OCI-LY7 (cell line): Measurements from ENCODE around the gene FAM9A. TPM values are rescaled to one million over a fixed set of nuclear protein-coding genes. Genes with fewer than 3 reads are reported as not detected.

Source experiments
- BruUV-seq: library from RNA; stranded (reverse); fragments of 400-500 nt; replicated peaks from 2 replicates; lab custom pipeline; 2021; lab: Mats Ljungman, UMichigan
- CTCF ChIA-PET: fragments of 300-600 bp; sonication (Branson Sonifier 250); formaldehyde crosslinking; loops from one replicate; lab custom pipeline; 2022; ENCODE audit warnings: antibody characterized with exemption; ENCODE audit not compliant: unreplicated experiment; lab: Charles Lee
- POLR2A ChIA-PET: fragments of 300-600 bp; sonication (Branson Sonifier 250); formaldehyde crosslinking; loops from one replicate; lab custom pipeline; 2022; ENCODE audit warnings: antibody characterized with exemption; lab: Charles Lee
- DNase-seq: peaks from one replicate; pipeline ENCODE4 v3.0.0-alpha.2; 2015; ENCODE audit warnings: low spot score
- H2AFZ ChIP-seq: fragments of 200-600 bp; sonication (generic), shearing (Covaris generic); 2 replicates; pipeline ENCODE4 v1.6.1; 2014; ENCODE audit warnings: mild to moderate bottlenecking, antibody characterized with exemption, low read length, moderate library complexity
- H3K27ac ChIP-seq: fragments of 200-600 bp; sonication (generic); 2 replicates; pipeline ENCODE4 v1.5.1; 2014; ENCODE audit warnings: mixed run types, low read depth, mild to moderate bottlenecking, moderate library complexity, low read length, inconsistent platforms; ENCODE audit not compliant: poor library complexity, severe bottlenecking
- H3K36me3 ChIP-seq: fragments of 200-600 bp; sonication (generic); 2 replicates; pipeline ENCODE4 v1.6.1; 2014; ENCODE audit warnings: mild to moderate bottlenecking, antibody characterized with exemption, low read length, moderate library complexity, mixed read lengths; ENCODE audit not compliant: insufficient read depth
- H3K4me1 ChIP-seq: fragments of 200-600 bp; sonication (generic); 2 replicates; pipeline ENCODE4 v1.5.1; 2014; ENCODE audit warnings: mild to moderate bottlenecking, low read length; ENCODE audit not compliant: insufficient read depth, poor library complexity, severe bottlenecking
- H3K4me2 ChIP-seq: fragments of 200-600 bp; sonication (generic); 2 replicates; pipeline ENCODE4 v1.6.1; 2014; ENCODE audit warnings: mild to moderate bottlenecking, low read length
- H3K4me3 ChIP-seq: fragments of 200-600 bp; sonication (generic); 2 replicates; pipeline ENCODE4 v1.5.1; 2014; ENCODE audit warnings: mild to moderate bottlenecking, low read depth, low read length; ENCODE audit not compliant: poor library complexity, severe bottlenecking
- H3K79me2 ChIP-seq: fragments of 200-600 bp; sonication (generic); 2 replicates; pipeline ENCODE4 v1.6.1; 2016; ENCODE audit warnings: low read depth, mild to moderate bottlenecking, low read length, moderate library complexity, mixed read lengths; ENCODE audit not compliant: insufficient read depth
- H3K9me2 ChIP-seq: fragments of 200-600 bp; sonication (generic); 2 replicates; pipeline ENCODE4 v1.6.1; 2016; ENCODE audit warnings: mild to moderate bottlenecking, low read length, mixed read lengths; ENCODE audit not compliant: insufficient read depth
- H3K9me3 ChIP-seq: fragments of 200-600 bp; sonication (generic); 2 replicates; pipeline ENCODE4 v1.6.1; 2014; ENCODE audit warnings: mild to moderate bottlenecking, mixed run types, low read length, mixed read lengths
- H4K20me1 ChIP-seq: fragments of 200-600 bp; sonication (generic); 2 replicates; pipeline ENCODE4 v1.6.1; 2014; ENCODE audit warnings: mild to moderate bottlenecking, antibody characterized with exemption, low read length, moderate library complexity, mixed read lengths; ENCODE audit not compliant: insufficient read depth
- EZH2phosphoT487 ChIP-seq: fragments of 200-600 bp; sonication (generic); IDR thresholded peaks from 2 replicates; pipeline ENCODE4 v1.6.1; 2018; ENCODE audit warnings: low read depth, borderline replicate concordance, mild to moderate bottlenecking, mixed run types, antibody characterized with exemption, low read length, moderate library complexity, mixed read lengths
- intact Hi-C: fragments of 100-400 bp; cut with micrococcal nuclease; formaldehyde crosslinking; loops from one replicate; pipeline ENCODE4 v1.10.0; 2022; ENCODE audit not compliant: unreplicated experiment
- total RNA-seq, 2 experiments: library from RNA; depleted of rRNA in 1 of 2; stranded (reverse); fragments of >200 nt in 1 of 2; shearing (Covaris generic) in 1 of 2; gene quantifications; 2 replicates each; pipeline ENCODE4 v1.2.3, GENCODE V29; 2014 to 2022
- TF ChIP-seq, protein P1 (sequence below): fragments of 200-600 bp; sonication (generic); conservative IDR thresholded peaks from 2 replicates; pipeline ENCODE4 v1.5.1; 2014; ENCODE audit warnings: mild to moderate bottlenecking, antibody characterized with exemption, low read length, moderate library complexity, mixed read lengths

Gene FAM9A
- total RNA-seq, 2 experiments from 2014 or later, result not detected

- H4K20me1 ChIP-seq, result no peaks in the 10 kb centered on the region
- intact Hi-C loops, result no loop called here
- POLR2A ChIA-PET, result no interaction called here
- no peaks in the 10 kb centered on the region for H3K4me1 ChIP-seq
- H3K27ac ChIP-seq, result no peak overlapping the region
- CTCF ChIA-PET, result interaction anchor here (0.6 kb wide), 1 partner anchor 51 kb away, joined by 3 read pairs; no protein-coding TSS in a partner anchor
- no TSS peak for BruUV-seq
- no peak overlapping the region for H2AFZ ChIP-seq
- no peak for TF ChIP-seq EZH2phosphoT487
- TF ChIP-seq, protein P1, sequence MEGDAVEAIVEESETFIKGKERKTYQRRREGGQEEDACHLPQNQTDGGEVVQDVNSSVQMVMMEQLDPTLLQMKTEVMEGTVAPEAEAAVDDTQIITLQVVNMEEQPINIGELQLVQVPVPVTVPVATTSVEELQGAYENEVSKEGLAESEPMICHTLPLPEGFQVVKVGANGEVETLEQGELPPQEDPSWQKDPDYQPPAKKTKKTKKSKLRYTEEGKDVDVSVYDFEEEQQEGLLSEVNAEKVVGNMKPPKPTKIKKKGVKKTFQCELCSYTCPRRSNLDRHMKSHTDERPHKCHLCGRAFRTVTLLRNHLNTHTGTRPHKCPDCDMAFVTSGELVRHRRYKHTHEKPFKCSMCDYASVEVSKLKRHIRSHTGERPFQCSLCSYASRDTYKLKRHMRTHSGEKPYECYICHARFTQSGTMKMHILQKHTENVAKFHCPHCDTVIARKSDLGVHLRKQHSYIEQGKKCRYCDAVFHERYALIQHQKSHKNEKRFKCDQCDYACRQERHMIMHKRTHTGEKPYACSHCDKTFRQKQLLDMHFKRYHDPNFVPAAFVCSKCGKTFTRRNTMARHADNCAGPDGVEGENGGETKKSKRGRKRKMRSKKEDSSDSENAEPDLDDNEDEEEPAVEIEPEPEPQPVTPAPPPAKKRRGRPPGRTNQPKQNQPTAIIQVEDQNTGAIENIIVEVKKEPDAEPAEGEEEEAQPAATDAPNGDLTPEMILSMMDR, result no peak
- H3K79me2 ChIP-seq, result no peaks in the 10 kb centered on the region
- no peaks in the 10 kb centered on the region for H3K9me2 ChIP-seq
- H3K9me3 ChIP-seq, result no peaks in the 10 kb centered on the region
- H3K4me2 ChIP-seq, result no peak overlapping the region
- no peak overlapping the region for H3K4me3 ChIP-seq
- no peak for DNase-seq
- H3K36me3 ChIP-seq, result no peaks in the 10 kb centered on the region
These were observed 43.9 kb upstream of the FAM9A start for GRCh38 chrX:8845060-8845459.

GRCh38 chrX:8844157-8844556 is 43.0 kb upstream of the FAM9A start:
- CTCF ChIA-PET, result no interaction called here
- POLR2A ChIA-PET, result no interaction called here
- no peak overlapping the region for H2AFZ ChIP-seq
- no peaks in the 10 kb centered on the region for H3K36me3 ChIP-seq
- no peak overlapping the region for H3K4me2 ChIP-seq
- no peaks in the 10 kb centered on the region for H3K79me2 ChIP-seq
- no peaks in the 10 kb centered on the region for H4K20me1 ChIP-seq
- intact Hi-C loops, result no loop called here
- H3K4me3 ChIP-seq, result no peak overlapping the region
- H3K9me3 ChIP-seq, result no peaks in the 10 kb centered on the region
- H3K27ac ChIP-seq, result no peak overlapping the region
- DNase-seq, result no peak
- no peak for TF ChIP-seq EZH2phosphoT487
- TF ChIP-seq, protein P1, result no peak
- H3K9me2 ChIP-seq, result no peaks in the 10 kb centered on the region
- no peaks in the 10 kb centered on the region for H3K4me1 ChIP-seq
- BruUV-seq, result no TSS peak

DNA sequence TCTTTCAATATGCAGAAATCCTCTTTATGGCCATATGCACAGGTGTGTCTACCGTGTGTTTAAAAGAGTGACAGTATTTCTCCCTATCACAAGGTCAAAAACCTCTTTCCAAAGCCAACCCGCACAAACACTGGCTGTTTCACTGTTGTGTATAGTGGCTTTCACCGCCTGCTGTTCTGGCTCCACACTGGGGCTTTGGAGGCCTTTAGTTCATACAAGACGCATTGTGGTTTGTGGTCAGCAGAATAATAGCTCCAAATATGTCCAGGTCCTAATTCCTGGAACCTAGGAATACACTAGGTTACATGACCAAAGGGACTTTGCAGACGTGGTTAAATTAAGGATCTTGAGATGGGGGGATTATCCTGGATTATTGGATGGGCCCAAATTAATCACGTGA is 40.7 kb upstream of the FAM9A start:
- DNase-seq, result no peak
- H3K79me2 ChIP-seq, result no peaks in the 10 kb centered on the region
- ChIA-PET CTCF (no interaction called here), POLR2A (interaction anchor here (1.1 kb wide), 1 partner anchor 17 kb away, joined by 3 read pairs; no protein-coding TSS in a partner anchor)
- BruUV-seq, result no TSS peak
- H3K9me3 ChIP-seq, result no peaks in the 10 kb centered on the region
- TF ChIP-seq, protein P1, result no peak
- no peak for TF ChIP-seq EZH2phosphoT487
- H4K20me1 ChIP-seq, result no peaks in the 10 kb centered on the region
- no peaks in the 10 kb centered on the region for H3K4me1 ChIP-seq
- intact Hi-C loops, result no loop called here
- H3K4me2 ChIP-seq, result no peak overlapping the region
- H3K27ac ChIP-seq, result no peak overlapping the region
- H3K36me3 ChIP-seq, result no peaks in the 10 kb centered on the region
- no peak overlapping the region for H2AFZ ChIP-seq
- no peak overlapping the region for H3K4me3 ChIP-seq
- no peaks in the 10 kb centered on the region for H3K9me2 ChIP-seq
